LoVo (cell line): ENCODE results near the gene CCDC187.

ENCODE experiments used
- DNase-seq: peaks from one replicate; pipeline ENCODE4 v3.0.0-alpha.2; 2016; ENCODE audit warnings: low spot score

Gene CCDC187

DNA sequence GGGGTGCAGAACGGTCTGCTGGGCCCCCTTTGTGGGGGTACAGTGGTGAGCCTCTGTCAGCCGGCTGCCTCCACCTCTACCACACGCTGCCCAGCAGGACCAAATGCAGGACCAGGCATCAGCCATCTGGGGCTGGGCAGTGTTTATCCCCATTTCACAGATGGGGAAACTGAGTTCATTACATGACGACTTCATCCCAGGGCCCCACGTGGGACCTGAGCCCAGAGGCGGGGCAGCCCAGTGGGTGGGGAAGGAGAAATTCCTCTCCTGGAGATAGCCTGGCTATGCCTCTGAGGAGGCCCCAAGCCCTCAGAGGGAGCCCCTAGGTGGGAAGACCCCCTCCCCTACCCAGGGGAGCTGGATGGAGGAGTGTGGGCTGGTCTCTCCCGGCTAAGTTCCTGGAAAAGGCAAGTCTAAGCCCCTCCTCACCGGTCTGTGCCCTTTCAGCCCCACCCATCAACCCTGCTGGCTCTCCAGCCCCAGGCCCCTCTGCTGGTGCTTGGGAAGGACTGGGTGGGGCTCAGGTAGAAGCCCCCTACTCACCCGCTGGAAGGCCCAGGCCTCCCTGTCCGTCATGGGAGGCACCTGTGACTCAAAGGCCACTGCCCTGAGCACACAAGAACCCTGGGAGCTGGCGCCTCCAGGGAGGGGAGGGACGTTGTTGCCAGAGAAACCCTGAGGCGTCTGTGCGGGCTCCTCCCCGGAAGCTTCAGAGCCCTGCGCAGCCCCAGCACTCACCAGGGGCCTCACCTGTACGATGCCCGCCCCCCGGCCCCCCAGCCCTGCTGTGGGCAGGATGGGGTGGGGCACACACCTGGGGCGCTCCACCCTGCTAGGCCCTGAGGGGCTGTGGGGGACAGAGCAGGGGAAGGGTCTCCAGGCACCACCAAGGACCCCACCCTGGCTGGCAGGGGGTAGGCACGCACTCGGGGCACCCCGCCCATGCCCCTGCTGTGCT, 7.4 kb upstream of the CCDC187 start:
- DNase-seq: no peak

DNA sequence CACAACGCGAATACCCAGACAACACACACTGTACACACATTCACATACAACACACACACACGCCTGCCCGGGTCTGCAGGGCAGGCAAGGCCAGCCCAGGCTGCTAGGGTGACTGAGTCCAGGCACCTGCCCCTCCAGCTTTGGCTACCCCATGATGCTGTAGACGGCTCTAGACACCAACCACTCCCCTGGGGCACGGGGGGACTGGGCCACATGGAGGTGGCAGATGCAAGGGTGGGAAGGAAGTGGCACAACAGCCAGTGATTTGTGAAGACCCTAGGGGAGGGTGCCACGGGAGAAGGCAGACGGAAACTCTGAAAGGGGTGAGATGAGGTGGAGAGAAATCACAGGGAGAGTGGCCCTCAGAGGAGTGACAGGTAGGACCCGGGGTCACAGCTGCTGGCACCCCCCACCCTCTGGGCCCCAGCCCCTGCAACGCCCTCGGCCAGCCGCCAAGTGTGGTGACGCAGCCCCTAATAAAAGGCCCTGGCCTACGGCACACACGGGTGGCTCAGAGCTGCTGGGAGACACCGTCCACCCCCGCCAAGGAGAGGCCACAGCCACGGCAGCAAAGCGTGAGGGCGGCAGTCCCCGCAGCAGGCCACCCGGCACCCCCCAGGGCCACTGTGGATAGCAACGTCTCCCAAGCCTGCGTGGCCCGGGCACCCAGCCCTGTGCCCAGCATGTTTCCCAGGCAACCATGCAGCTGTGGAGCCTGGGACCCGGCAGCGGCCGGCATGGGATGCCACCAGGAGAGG, 6.6 kb upstream of the CCDC187 start:
- DNase-seq: no peak

DNA sequence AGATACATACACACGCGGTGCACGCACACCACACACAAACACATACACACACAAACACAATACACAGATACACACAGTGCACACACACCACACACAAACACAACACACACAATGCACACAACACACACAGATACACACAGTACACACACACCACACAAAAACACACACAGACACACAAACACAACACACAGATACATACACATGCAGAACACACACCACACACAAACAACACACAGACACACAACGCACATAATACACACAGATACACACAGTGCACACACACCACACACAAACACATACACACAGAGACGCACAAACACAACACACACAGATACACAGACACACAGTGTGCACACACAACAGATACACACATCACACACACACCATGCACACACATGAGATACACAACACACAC, 5.9 kb upstream of the CCDC187 start:
- DNase-seq: no peak

DNA sequence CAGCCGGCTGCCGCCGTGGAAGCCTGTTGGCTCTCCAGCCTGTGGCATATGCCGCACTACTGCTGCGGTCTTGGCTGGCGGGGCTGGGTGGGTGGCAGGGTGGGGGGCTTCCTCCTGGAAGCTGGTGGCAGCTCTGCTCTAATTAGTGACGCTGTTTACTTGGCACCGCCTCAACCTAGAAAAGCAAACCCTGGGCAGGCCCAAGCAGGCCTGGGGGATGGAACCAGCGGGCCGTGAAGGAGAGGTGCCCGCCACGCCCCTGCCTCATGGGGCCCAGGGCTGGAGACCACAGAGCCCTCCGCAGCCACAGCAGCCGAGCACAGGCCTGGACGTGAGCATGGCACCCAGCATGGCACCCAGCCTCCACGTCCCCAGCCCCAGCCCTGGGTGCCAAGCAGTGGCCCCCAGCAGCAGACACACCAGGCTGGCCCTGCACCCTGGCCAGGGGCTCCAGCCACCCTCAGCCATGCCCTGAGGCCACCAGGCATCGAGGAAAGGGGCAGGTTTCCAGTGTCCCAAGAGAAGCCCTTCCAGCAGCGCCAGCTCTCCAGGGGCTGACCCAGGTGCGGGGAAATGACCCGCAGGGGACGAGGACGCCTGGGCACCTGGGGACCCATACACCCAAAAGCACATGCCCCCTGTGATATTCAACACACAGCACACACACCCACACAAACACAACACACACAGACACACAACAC, 5.4 kb upstream of the CCDC187 start:
- no peak for DNase-seq

DNA sequence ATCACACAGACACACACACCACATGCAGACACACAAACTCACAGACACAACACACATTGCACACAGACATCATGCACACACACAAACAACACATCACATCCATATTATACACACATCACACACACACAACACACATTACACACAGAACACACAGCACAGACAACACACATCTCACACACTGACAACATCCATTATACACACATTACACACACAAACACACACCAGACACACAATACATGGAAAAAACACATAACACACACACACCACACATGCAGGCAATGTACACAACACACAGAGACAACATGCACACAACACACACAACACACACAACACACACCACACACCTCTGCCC, 4.8 kb upstream of the CCDC187 start:
- DNase-seq: no peak

DNA sequence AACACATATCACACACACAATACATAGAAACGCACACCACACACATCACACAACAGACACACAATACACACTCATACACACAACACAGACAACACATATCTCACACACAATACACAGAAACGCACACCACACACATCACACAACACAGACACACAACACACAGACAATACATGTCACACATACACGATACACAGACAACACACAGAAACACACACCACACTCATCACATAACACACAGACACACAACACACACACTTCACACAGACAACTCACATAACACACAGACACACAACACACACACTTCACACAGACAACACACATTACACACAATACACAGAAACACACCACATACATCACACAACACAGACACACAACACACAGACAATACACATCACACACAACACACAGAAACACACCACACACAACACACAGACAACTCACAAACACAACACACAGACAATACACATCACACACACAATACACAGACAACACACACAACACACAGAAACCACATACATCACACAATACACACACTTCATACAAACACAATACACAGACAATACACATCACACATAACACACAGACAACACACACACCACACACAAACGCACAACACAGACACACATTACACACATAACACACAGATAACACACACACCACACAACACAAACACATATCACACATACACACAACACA, 4.3 kb upstream of the CCDC187 start:
- no peak for DNase-seq

DNA sequence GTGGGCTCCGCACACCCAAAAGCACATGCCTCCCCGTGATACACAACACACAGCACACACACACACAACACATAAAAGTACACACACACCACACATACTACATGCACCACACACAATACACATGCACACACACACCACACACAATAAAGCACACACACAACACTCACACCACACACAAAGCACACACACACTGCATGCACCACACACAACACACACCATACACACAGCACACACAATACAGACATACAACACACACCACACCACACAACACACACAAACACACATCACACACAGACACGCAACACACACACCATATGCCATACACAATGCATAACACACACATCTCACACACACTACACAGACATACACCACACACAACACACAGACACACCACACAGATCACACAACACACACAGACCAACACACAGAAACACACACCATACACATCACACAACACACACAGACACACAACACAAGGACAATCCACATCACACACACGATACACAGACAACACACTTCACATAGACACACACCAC, 3.4 kb upstream of the CCDC187 start:
- no peak for DNase-seq

DNA sequence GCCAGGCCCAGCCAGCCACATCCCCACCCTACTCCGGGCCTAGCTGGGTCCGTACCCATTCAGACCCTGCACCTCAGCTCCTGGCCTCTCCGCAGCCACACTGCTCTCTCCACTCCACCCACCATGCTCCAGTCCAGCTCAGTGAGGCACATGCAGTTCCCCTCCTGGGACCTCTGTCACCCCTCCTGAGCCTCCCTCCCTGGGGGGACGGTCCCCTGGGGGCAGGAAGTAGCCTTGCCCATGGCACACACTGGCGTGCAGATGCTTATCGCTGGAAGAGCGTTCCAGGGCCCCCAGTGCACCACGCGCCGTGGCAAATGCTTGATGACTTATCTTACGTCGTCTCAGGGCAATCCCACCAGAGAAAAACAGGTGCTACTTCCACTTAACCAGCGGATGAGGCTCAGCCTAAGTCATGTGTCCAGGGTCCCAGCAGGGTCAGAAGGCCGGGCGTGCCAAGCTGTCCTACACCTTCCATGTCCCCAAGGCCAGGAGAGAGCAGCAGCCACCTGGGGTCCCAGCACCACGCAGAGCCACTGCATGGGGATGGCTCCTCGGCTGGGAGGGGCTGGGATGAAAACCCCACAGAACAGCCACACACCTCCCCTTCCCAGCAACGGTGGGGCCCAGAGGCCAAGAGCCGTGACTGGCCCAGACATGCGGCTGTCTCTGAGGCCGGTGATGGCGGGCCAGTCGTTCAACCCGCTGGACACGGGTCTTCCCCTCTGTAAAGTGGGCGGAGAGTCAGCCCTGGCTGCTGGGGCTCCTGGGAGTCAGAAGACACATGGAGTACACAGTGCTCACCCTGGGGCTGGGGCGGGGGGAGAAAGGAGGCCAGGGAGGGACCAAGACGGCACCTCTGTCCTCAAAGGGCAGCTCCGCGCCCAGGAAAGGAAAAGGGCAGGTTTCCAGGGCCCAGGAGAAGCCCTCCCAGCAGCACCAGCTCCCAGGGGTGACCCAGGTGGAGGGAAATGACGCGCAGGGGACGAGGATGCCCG, 2.6 kb upstream of the CCDC187 start:
- no peak for DNase-seq

DNA sequence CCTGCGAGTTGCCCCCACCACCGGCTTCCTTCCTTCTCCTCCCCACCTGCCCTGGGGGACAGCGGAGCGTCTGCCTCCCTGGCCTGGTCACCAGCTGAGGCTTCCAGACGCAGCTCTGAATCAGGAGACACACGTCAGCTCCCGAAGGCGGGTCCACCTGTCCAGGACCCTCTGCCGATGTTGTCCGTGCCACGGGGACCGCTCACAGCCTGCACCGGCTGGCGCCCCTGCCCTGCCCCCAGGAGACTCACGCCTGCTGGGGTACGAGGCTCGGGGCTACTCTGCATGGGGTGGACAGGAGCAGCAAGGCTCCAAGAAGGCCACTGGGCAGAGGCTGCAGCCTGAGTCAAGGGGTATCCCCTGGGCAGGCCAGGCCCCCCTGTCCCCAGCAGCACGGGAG, 1.9 kb upstream of the CCDC187 start:
- no peak for DNase-seq

DNA sequence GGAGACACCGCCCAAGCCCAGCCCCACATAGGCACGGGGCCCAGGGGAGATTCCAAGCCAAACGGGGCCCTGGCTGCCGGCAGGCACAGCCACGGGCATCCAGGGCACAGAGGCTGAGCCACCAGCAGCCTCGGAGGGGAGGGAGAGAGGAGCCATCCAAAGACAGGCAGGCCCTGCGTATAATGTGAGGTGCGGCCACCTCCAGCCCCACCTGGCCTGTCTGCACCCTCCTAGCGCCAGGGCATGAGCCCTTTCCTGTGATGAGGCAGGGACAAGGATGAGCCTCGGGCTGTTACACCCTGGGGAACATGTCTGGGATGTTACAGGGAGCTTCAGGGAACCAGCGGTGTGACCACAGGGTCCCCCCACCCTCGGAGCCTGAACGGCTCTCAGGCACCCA, 1.1 kb upstream of the CCDC187 start:
- DNase-seq: no peak

DNA sequence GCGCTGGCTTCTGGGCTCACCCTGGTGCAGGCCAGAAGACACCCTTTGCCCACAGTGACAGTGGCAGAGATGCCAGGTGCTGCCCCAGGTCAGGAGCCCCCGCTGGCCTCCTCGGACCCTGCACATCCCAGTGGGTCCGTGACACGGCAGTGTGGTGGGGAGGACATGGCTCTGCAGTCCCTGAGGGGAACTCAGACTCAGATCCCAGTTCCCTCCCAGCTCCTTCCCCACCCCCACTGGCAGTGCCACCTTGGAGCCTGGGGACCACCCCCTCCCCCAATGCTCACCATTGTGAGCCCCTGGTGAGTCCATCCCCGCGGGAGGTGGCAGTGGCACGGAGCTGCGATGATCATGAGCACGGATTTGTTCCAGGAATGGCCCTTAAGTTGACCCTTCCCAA, 562 bp upstream of the CCDC187 start:
- no peak for DNase-seq

DNA sequence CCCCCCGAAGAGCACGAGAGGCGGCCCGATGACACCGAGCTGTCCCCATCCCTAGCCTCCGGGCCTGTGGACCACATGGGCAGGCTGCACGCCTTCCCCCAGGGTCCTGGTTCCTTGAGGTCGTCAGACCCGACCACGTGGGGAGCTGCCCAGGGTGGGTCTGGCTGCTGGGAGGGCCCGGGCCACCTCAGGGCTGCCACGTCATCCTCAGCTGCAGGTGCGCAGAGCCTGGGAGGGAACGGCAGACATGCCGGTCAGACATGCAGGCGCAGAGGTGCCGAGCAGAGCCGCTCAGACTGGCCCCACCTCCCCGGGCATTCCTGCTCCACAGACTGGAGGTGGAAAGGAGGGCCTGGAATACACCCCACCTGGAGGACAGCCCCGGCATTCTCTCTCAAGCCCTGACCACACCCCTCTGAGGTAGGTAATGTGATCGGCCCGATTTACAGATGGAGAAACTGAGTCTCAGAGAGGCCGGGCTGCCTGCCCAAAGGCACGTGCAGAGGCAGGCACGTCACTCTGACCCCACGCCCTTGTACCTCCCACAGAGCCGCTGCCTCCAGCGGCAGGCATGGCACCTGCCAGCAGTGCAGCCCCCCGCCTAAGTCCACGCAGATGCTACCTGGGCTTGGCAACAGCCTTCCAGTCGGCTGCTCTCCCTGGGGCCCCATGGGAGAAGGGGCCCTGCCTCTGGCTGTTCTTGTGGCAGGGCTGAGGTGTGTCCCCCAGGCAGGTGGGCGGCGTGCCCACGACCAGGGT, 649 bp downstream of the CCDC187 start:
- no peak for DNase-seq

DNA sequence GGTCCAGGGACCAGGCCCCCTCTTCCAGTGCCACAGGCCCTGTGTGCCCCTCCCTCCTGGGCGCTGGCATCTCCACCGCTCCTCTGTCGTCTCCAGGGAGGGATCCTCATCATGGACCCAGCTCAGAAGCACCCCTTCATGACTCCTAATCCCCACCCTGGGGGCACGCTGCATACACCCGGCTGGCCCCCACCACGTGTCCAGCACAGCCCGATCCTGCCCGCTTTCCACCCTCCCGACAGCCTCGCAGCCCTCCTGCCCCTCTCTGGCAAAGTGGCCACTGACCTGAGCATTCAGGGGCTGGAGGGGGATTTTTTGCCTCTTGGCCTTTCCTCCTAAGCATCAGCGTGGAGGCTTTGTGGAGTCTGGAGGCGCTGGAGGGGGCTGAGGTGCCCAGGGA, 1.4 kb downstream of the CCDC187 start:
- no peak for DNase-seq

DNA sequence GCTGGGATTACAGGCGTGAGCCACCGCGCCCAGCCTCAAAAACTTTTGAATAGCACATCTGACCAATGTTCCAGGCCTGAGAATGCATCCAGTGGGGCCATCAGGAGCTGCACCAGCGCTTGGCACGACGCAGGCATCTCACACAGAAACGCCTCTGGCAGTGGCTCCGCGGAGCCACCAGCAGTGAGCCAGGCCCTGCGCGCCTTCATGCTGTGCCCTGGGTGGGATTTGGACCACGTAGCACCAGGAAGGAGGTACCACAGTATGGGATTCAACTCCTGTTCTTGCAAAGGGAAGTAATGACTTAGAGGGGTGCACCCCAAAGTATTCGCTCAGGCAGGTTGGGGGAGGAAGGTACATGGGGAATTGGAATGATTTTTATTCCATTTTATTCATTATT, 3.0 kb downstream of the CCDC187 start:
- DNase-seq: no peak

DNA sequence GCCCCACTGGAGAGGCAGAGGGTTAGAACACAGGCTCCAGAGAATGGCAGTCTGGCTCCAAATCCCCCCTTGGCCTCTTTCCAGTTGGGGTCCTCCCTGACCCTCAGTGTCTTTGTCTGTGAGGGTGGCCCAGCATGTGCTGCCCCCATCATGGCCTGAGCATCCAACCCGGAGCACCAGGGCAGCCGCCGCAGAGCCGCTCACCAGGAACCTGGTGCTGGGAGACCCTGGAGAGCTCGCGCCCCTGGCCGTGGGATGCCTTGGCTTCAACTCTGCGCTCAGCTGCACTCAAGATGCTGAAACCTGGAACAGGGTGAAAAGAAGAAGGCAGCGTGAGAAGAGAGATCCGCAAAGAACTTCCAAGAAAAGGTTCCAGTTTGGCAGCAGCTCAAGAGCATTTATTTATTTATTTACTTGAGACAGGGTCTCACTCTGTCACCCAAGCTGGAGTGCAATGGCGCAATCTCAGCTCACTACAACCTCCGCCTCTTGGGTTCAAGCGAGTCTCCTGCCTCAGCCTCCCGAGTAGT, 3.8 kb downstream of the CCDC187 start:
- no peak for DNase-seq

DNA sequence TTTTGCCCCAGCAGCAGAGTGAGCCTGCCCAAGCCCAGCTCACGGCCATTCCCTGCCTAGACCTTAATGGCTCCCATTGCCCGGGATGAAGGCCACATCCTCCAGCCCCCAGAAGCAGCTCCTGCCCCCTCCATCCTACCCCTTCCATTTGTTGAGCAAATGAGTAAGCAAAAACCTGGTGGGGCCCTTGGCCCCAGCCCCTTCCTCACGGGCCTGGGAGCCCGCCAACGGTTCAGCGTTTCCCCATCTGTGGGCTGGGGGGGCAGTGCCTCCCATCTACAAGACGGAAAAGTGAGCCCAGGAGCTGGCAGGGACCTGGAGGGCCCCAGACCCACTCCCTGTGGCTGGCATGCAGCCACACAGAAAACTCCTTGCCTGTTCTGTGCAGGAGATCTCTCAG, 4.4 kb downstream of the CCDC187 start:
- no peak for DNase-seq

DNA sequence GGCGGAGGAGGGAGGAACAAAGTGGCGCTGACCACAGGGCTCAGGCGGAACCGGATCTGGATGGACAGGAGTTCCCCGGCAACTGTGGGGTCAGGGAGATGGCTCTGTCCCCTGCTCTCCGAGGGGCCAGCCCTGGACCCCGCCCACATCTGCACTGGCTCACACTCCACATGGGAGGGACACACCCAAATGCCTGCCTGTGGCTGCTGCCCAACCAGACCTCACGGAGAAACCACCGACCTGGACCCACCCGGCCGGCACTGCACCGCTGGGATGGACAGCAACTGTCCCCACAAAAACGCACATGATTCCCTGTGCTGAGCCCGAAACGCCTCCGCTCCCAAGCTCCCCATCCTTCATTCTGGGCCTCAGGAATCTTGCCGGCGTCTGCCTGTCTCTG, 4.8 kb downstream of the CCDC187 start:
- no peak for DNase-seq

DNA sequence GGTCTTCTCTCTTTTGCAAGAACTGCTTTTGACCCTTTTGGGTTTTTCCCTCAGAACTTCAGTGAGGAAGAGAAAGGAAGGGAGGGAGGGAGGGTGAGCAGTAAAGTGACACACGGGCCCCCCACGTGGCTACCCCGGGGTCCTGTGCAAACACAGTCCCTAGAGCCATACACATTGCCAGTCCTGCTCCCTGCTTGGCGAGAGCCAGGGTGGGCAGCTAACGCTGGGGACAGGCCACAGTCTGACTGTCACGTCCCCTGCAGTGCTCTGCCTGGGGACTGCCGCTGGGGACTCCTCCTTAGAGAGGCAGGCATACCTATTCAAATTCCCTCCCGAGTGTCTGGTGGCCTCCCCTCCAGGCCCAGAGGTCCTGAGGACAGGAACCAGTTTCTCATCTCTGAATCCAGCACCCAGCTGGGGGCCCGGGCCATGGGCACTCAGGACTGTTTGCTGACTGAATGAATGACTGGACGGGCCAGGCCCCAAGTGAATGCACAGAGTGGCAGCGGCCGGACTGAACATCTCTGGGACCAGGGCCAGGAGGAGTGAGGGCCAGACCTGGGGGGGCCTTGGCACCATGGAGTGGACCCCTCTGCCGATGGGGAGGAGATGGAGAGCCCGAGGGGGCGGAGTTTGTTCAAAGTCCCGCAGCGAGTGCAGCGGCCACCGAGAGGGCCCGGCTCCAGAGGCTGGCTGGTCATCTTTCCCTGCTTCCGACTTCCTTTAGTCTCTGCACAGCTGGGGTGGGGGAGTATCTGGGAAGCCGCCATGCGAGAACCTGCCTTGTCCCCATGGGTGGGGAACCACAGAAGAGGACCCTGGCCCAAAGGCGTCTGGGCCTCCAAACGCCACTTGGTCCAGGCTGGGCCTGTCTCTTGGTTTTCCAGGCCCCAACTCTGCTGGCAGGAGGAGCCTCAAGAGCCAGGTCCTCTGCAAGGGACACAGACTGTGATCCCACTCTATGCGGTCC, 5.8 kb downstream of the CCDC187 start:
- no peak for DNase-seq
